ENCODE data around the gene MYMK.

MYMK gene

DNA sequence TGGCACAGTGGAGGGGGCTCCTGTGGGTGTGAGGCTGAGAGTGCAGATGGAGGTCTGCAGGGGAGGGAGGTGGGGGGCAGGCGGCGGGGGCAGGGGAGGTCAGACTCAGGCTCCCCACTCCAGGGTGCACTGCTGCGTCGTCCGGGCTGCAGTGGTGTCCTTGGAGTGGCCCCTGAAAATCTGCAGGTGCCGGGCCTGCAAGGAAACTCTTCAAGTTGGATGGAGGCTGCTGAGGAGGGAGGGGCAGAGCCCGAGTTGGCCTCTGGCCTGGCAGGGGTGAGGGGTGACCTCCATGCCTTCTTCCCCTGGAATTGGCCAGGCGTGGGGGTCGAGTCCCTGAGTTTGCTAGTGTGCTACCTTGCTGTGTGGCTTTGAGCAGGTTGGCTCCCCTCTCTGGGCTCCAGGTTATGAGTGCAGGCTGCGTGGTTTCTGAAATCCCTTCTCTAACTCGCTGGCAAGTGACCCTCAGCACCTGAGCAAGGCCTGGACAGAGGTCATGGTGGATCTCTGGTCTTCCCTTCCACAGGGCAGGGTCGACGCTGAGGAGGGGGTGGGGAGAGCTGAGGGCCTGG is 10.6 kb upstream of the MYMK start:
- no peak for DNase-seq (ENCODE audit: low read depth in 2 of 2)

GRCh38 chr9:133534346-133535291 is 9.9 kb upstream of the MYMK start, which contains the start of gene ADAMTSL2:
ADAMTSL2 (plus strand) TSS chr9:133534704; CDS start chr9:133536713, 2,009 bp downstream.
- DNase-seq (ENCODE audit: low read depth in 2 of 2), result peak; percentile 19 to 41

- DNase-seq (ENCODE audit: low read depth in 2 of 2), result no peak
Measured at GRCh38 chr9:133533857-133534256, 9.1 kb upstream of the MYMK start.

DNA sequence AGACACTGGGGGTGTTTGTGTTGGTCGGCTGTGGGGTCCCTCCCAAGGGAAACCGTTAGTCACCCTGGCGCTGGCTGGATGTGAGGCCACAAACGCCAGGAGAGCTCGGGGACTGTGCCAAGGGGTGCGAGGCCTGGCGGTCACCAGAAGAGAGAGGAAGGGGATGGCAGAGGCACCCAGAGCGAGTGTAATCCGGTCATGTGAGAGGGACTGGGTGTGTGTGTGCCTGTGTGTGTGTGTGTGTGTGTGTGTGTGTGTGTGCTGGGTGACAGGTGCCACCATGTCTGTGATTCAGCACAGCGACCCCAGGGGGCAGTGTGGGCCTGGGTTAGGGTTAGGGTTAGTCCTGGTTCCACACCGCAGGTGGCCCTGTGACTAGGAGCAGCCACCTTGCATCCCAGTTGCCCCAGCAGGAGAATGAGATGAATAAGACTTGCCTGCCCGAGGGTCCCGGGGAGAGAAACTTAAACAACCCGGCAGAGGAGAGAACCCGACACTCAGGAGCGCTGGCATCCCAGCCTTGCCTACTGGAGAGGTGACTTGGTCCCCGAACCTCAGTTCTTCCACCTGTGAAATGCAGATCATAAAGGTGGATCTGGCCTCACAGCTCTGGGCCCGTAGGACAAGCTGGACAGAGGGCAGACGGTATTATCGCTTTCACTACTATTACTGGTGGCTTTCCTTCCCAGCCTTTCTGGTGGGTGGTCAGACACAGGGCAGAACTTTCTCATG is 8.3 kb upstream of the MYMK start:
- DNase-seq (ENCODE audit: low read depth in 2 of 2), result peak; percentile 31 to 32

- DNase-seq (ENCODE audit: low read depth in 2 of 2), result no peak
Measured at GRCh38 chr9:133531293-133531692, 6.5 kb upstream of the MYMK start.

GRCh38 chr9:133529874-133530273 is 5.1 kb upstream of the MYMK start:
- no peak for DNase-seq (ENCODE audit: low read depth in 2 of 2)

DNA sequence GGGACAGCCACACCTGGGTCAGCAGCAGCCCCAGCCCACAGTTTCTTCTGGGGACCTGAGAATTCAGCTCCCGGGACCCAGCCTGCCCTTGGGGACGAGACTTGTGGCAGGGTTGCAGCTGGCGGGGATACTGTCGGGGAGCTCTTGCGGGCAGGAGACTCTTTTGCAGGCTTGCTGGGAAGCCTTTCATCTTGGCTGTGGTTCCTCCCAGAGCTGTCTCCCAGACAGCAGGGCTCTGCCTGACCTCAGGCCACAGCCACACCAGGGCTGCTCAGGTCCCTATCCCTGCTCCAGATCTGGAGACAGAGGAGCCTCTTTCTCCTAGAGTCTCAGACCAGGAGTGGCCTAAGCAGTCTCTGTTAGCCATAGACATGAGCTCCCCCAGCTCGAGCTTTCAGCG is 4.7 kb upstream of the MYMK start:
- no peak for DNase-seq (ENCODE audit: low read depth in 2 of 2)

DNA sequence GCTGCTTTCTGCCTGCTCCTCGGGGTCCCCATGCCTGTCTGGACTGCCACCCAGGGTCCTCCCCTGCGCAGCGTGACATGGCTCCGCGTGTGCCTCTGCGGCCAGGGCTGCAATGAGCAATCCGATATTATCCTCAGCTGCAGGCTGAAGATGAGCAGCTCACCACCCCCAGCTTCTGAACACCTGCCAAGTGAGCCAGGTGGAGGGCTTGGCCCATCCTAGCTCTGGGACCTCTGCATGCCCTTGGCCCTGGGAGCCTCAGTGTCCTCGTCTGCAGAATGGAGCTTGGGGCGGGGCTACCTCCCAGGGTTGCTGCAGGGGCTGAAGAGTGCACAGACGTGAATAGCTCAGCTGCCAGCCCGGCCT is 4.1 kb upstream of the MYMK start:
- DNase-seq (ENCODE audit: low read depth in 2 of 2), result no peak

DNA sequence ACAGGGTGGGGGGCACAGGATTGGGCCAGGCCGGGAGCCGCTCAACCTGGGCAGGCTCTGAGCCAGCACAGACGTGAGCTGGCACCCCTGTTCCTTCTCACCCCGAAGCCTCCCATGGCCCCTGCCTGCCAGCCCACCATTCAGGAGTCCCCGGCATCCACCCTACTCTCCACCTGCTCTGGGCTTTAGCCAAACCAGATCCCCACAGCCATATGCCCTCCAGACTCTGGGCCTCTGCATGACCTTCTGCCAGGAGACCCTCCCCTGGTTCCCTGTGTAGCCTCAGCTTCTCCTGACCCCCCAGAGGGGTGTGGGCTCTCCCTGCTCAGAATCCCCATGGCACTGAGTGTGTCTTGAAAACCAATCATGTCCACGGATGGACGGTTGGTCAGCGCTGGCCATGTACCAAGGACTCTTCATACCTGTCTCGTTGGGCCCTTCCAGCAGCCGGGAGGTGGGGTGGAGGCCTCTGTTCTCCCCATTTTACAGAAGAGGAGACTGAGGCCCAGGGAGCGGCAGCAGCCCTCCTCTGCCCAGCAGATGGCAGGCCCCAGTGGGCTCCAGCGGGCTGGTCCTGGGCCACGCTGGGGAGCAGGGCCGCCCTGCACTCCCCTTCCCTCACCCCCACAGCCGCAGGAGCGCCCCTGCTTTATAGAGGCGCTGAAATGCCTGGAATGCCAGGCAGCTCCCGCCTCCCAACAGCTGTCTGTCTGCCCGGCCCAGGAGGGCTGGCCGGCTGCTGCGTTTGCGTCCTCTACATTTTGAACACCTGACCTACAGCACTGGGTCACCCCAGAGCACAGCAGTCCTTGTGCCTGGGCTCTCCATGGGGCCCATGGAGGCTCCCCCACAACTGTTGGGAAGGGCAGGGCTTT is 3.5 kb upstream of the MYMK start:
- DNase-seq (ENCODE audit: low read depth in 2 of 2), result no peak

DNA sequence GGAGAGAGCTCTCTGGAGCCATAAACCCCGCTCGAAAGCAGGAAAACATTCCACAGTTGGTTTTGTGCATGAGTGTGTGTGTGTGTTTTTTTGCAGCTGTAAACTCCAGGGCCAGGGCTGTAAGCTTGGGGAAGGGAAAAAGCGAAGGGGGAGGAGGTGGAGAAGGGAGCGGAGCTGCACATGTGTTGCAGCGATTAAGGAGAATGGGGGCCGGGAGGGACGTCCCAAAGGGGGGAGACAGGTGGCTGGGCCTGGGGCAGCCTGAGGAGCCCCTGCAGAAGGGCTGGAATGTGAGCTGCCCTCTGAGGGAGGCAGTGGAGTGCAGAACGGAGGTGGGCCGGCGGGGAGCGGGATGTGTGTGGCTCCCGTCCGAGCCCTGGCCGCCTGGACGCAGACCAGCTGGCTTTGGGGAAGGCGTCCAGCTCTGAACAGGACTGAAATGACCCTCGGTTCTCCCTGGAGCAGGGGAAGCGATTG is 2.7 kb upstream of the MYMK start:
- no peak for DNase-seq (ENCODE audit: low read depth in 2 of 2)

DNA sequence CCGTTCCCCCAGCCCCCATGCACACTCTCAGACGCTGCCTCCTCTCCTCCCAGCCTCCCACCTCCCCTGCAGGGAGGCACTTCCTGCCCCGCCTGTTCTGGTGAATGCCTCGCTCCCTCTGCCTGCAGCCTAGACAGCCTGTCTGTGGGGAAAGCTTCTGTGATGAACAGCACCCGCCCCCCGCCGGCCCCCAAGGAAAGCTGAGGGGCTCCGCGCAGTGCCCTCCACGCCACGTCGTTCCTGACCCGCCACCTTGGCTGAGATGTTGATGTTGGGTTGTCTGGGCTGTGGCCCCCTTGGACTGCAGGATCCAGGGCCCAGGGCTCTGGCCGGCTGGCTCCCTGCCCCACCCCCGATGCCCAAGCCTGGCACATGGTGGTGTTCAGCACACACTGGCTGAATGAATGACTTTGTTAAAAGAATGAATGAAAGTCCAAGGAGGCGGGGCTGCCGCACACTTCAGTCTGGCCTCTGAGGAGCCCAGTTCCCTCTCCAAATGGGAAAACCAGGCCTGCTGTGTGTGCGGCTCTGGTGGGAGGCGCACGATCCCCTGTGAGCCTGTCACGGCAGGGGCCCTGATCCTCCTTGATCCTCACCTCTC is 2.1 kb upstream of the MYMK start:
- DNase-seq (ENCODE audit: low read depth in 2 of 2), result no peak

DNA sequence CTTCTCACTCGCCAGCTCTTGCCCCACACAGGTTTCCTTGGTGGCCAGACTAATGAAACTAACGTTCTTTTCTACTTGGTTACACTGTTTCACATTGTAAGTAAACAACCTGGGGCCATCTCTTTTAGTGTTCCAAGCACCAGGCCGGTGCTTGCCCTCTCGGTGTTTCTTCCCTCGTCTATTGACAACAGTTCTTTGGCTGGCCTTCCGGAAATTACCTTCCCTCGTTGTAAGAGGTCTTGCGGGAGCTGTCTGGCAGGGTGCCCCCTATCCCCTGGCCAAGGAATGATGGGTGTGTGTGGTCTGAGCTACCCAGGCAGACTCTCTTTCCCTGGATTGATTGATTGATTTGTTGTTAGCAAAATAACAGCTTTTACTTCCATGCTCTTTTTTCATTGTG is 918 bp upstream of the MYMK start:
- DNase-seq (ENCODE audit: low read depth in 2 of 2), result no peak

GRCh38 chr9:133524146-133524545 is 613 bp downstream of the MYMK start:
- no peak for DNase-seq (ENCODE audit: low read depth in 2 of 2)

- DNase-seq (ENCODE audit: low read depth in 2 of 2), result no peak
Measured at GRCh38 chr9:133523106-133523505, 1.7 kb downstream of the MYMK start.

- DNase-seq (ENCODE audit: low read depth in 2 of 2), result no peak
Measured at GRCh38 chr9:133522073-133522910, 2.5 kb downstream of the MYMK start.

GRCh38 chr9:133521122-133522072 is 3.4 kb downstream of the MYMK start:
- no peak for DNase-seq (ENCODE audit: low read depth in 2 of 2)

DNA sequence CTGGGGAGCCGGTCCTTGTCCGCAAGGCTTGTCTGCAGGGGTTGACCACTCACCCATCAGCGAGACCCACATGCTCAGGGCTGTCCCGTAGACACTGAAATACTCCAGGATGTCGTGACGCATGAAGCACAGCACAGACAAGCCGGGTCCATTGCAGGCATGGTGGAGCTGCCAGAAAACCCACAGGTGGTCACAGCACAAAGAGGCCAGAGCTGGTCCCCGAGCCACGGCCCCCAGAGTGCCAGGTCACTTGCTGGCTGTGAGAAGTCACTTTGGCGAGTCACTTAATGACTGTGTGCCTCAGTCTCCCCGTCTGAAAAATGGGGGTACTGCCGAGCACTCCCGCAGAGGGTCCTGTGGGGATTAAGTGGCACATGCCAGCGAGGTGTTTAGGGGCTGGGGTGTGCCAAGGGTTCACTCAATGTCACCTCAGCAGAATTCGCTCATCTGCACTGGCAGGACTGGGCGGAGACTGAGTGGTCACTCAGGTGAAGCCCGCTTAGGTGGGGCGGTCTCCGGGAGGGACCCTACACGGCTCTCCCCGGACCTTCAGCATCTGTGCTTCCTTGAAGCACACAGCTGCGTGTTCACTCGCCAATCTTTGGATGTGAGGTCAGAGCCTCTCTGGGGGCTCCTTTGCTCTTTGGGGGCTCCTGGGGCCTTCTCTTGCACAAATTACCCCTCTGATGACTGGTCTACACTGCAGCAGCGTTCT is 4.5 kb downstream of the MYMK start:
- DNase-seq (ENCODE audit: low read depth in 2 of 2), result no peak

- DNase-seq (ENCODE audit: low read depth in 2 of 2), result no peak
Measured at GRCh38 chr9:133519693-133520092, 5.1 kb downstream of the MYMK start.

All from activated CD8-positive, alpha-beta memory T cell treated with anti-CD3 and anti-CD28 coated beads for 4 hours (primary cell).